Measurements from ENCODE around the gene CHIC2. TPM values are rescaled to one million over a fixed set of nuclear protein-coding genes. Genes with fewer than 3 reads are reported as not detected.
A peak's percentile ranks its signal among the peaks of the same experiment; 100 is the strongest.

CHIC2 gene
- total RNA-seq, 3 donors from 2014 or later = 22.6 to 27.5 (median 22.9) TPM

DNA sequence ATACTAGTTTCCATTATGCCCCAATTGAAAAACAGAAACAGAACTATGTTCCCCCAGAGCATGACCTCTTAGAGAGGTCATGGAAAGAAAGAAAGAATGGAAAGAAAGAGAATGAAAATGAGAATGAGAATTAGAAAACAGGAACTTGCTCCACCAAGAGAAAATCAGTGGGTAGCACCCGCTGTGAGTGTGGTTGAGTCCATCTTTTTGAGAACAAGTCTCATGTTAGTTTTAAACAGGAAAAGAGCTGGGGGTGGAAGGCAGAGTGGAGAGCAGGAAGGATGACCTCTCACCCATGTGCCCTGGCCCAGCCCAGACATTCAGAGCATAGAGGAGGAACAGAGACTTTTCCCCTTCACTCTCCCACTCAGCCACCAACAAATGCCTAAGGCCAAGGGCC is 40.5 kb upstream of the CHIC2 start:
- Histone ChIP-seq H3K4me3 (no peak overlapping the region), H3K4me1 (ENCODE audit: low read depth) (peaks cover 23% of the 10 kb centered on the region), H3K9me3 (no peaks in the 10 kb centered on the region), H3K36me3 (ENCODE audit: low read depth) (no peaks in the 10 kb centered on the region)
- TF ChIP-seq, protein P1, sequence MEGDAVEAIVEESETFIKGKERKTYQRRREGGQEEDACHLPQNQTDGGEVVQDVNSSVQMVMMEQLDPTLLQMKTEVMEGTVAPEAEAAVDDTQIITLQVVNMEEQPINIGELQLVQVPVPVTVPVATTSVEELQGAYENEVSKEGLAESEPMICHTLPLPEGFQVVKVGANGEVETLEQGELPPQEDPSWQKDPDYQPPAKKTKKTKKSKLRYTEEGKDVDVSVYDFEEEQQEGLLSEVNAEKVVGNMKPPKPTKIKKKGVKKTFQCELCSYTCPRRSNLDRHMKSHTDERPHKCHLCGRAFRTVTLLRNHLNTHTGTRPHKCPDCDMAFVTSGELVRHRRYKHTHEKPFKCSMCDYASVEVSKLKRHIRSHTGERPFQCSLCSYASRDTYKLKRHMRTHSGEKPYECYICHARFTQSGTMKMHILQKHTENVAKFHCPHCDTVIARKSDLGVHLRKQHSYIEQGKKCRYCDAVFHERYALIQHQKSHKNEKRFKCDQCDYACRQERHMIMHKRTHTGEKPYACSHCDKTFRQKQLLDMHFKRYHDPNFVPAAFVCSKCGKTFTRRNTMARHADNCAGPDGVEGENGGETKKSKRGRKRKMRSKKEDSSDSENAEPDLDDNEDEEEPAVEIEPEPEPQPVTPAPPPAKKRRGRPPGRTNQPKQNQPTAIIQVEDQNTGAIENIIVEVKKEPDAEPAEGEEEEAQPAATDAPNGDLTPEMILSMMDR (IDR thresholded peaks at IDR 0.05) = no peak
- ATAC-seq (no peak), DNase-seq (no peak)
- intact Hi-C loops (cut with DNase I, micrococcal nuclease) = no loop called here

DNA sequence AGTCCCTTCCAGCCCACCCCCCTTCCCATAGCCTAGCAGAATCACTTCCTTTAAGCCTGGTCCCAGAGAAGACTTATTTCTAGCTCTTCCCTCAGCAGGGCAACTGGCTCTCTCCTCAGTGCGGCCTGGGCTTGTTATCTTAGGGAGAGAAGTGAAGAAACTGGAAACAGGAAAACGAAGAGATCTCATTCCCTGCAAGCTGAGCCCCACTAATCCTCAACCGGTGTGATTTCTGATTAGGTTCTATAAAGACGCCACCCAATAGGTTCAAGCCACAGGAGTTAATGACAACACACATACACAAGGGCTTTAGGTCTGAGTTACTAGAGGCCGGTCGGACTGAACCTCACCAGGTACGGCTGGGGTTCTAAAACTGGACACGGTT is 38.8 kb upstream of the CHIC2 start:
- H3K36me3 ChIP-seq (ENCODE audit: low read depth) = no peaks in the 10 kb centered on the region
- no peak for DNase-seq
- no peaks in the 10 kb centered on the region for H3K9me3 ChIP-seq
- intact Hi-C loops (cut with DNase I, micrococcal nuclease) = no loop called here
- TF ChIP-seq, protein P1 (IDR thresholded peaks at IDR 0.05) = no peak
- H3K4me3 ChIP-seq = no peak overlapping the region
- ATAC-seq = no peak
- H3K4me1 ChIP-seq (ENCODE audit: low read depth) = peaks cover 18% of the 10 kb centered on the region

DNA sequence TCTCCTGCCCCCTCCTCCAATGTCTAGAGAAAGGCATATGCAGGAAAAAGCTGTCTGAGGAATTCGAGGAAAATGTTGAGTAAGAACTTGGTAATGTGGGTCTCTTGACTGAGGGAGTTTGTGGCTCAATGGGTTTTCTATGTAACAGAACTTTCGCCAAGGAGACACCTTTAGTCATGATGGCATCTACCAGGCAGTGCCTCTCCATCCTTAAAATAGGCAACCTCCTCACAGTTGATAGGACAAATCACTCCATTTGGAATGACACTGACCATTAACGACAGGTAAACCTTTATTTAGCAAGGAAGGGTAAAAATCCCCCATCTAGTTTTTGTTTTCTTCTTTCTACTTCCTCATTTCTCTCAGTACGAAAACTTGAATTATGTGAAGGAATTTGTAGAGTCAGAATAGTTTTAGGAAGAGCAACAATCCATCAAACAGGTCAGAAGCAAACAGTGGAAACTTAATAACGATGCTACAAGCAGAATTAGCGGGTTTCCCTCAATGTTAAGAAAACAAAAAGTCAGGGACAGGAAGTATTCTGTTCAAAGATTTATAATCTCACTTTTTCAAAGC is 38.2 kb upstream of the CHIC2 start:
- TF ChIP-seq, protein P1 (IDR thresholded peaks at IDR 0.05) = no peak
- intact Hi-C loops (cut with DNase I, micrococcal nuclease) = no loop called here
- no peaks in the 10 kb centered on the region for H3K36me3 ChIP-seq (ENCODE audit: low read depth)
- no peak for DNase-seq
- H3K9me3 ChIP-seq = no peaks in the 10 kb centered on the region
- no peak for ATAC-seq
- H3K4me3 ChIP-seq = no peak overlapping the region
- H3K4me1 ChIP-seq (ENCODE audit: low read depth) = peaks cover 17% of the 10 kb centered on the region

DNA sequence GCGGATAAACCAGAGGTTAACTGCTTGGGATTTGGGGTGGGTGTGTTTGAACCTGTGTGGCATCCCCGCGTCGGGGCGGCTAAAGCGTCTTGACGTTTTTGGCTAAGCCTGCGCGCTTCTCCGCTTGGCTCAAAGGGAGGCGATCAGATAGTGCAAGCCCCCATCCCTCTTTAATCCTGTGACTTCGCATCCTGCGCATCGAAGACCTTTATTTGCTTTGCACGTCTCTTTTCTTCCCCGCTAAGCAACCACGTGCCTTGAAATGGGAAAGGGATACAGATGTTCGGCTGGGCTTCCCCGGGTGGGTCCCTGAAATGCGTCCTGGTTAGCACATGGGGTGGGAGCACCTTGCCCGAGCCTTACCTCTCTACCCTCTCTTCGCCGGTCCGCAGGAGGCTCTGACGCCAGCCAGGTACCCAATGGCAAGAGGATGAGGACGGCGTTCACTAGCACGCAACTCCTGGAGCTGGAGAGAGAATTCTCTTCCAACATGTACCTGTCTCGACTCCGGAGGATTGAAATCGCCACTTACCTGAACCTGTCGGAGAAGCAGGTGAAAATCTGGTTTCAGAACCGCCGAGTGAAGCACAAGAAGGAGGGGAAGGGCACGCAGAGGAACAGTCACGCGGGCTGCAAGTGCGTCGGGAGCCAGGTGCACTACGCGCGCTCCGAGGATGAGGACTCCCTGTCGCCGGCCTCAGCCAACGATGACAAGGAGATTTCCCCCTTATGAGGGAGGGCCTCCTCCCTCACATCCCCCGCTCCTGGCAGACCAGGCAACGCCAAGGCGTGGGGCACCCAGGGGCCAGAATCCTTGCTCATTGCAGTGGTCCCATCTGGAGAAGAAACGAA is 37.0 kb upstream of the CHIC2 start:
- ATAC-seq (no peak), DNase-seq (no peak)
- Histone ChIP-seq H3K4me3 (no peak overlapping the region), H3K9me3 (no peaks in the 10 kb centered on the region), H3K4me1 (ENCODE audit: low read depth) (peaks cover 17% of the 10 kb centered on the region), H3K36me3 (ENCODE audit: low read depth) (no peaks in the 10 kb centered on the region)
- intact Hi-C loops (cut with DNase I, micrococcal nuclease) = no loop called here
- TF ChIP-seq, protein P1 (IDR thresholded peaks at IDR 0.05) = no peak

DNA sequence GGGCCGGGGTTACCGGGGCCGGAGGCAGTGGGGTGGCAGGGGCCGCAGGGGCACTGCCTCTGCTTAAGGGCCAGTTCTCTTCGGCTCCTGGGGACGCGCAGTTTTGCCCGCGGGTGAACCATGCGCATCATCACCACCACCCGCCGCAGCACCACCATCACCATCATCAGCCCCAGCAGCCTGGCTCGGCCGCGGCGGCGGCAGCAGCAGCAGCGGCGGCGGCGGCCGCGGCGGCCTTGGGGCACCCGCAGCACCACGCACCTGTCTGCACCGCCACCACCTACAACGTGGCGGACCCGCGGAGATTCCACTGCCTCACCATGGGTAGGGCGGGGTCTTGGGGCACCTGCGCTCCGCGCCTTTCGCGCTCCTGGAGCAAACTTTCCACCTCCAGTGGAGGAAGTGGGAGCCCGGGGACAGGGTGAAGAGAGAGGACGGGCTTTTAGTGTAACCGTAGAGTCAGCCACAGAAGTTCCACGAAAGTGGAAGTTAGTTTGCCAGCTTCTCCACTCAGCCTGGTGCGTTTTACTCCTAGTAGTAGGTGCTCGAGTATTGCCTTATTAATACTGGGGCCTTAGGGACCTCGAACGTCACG is 36.3 kb upstream of the CHIC2 start:
- intact Hi-C loops (cut with DNase I, micrococcal nuclease) = no loop called here
- Histone ChIP-seq H3K36me3 (ENCODE audit: low read depth) (no peaks in the 10 kb centered on the region), H3K4me3 (no peak overlapping the region), H3K9me3 (no peaks in the 10 kb centered on the region), H3K4me1 (ENCODE audit: low read depth) (peaks cover 17% of the 10 kb centered on the region)
- TF ChIP-seq, protein P1 (IDR thresholded peaks at IDR 0.05) = no peak
- DNase-seq = no peak
- peak; percentile 22 for ATAC-seq
